ENCODE data around the gene CCBE1. TPM values are rescaled to one million over a fixed set of nuclear protein-coding genes. Genes with fewer than 3 reads are reported as not detected.

CCBE1 gene
- total RNA-seq, 4 donors from 2014 or later, result 2.2 to 7.7 (median 4.1) TPM

DNA sequence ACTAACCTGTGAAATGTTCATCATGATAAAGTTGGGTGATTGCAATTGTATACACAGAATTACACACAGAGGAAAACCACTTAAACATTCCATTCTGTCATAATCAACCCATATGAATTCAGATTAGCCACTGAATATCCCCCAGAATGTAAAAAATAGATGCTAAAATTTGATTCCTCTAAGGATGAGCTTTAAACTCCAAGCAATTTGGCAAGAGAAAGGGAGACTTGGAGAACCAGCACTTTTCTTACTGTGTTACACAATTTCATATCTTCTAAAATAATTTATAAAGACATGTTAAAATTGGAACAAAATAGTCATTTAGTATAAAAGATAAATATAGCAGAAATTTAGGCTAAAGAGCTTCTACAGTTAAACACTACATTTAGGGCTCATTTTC lies 191.9 kb downstream of the CCBE1 start:
- Histone ChIP-seq H3K36me3 (no peaks in the 10 kb centered on the region), H3K4me3 (no peak overlapping the region), H3K4me1 (peaks cover 0 to 33% (median 15%) of the 10 kb centered on the region in 3 donors), H3K9me3 (no peaks in the 10 kb centered on the region), H3K27me3 (no peaks in the 10 kb centered on the region), H3K27ac (no peak overlapping the region)
- no peak for TF ChIP-seq EP300 (IDR thresholded peaks at IDR 0.05)
- TF ChIP-seq, protein P1, sequence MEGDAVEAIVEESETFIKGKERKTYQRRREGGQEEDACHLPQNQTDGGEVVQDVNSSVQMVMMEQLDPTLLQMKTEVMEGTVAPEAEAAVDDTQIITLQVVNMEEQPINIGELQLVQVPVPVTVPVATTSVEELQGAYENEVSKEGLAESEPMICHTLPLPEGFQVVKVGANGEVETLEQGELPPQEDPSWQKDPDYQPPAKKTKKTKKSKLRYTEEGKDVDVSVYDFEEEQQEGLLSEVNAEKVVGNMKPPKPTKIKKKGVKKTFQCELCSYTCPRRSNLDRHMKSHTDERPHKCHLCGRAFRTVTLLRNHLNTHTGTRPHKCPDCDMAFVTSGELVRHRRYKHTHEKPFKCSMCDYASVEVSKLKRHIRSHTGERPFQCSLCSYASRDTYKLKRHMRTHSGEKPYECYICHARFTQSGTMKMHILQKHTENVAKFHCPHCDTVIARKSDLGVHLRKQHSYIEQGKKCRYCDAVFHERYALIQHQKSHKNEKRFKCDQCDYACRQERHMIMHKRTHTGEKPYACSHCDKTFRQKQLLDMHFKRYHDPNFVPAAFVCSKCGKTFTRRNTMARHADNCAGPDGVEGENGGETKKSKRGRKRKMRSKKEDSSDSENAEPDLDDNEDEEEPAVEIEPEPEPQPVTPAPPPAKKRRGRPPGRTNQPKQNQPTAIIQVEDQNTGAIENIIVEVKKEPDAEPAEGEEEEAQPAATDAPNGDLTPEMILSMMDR (IDR thresholded peaks at IDR 0.05), result no peak
- TF ChIP-seq POLR2AphosphoS5 (IDR thresholded peaks at IDR 0.05), result no peak
- TF ChIP-seq POLR2A (IDR thresholded peaks at IDR 0.05), result no peak
- no peak for ATAC-seq

DNA sequence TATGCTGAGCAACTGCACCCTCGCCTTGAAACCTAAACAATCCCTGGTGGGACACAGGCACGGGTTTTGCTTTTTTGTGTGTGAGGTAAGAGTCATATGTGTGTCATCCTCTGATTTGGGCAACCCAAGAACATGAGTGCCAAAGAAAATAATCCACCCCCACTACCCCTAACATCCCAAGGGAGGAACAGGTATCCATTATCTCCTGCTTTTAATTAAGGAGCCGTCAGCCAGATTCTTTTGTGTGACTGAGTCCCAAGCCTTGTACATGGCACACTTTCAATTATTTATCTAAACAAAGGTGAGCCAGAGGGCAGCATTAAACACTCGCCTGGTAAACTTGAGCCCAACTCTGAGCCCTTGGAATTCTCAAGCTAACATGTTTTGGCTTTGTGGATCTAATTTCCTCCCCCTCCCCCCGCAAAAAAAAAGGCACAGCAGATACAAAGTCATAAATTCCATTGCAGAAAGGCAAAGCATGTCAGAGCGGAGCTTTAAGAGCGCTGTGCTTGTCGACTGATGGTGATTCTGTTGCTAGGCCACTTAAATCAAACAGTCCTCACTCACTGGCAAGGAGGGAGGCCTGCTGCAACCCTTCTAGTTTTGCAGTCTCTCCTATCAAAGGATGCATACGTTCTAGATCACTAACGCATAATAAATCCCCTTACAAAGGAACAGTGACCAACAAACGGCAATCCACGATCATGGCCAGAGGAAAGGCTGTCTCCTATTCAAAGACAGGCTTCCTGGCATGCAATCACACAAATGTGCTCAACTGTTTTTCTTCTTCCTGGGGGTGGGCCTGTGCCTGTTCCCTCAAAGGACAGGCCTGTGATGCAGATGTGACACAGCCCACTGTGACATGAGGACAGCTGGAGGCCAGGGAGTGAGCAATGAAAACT lies 194.7 kb downstream of the CCBE1 start:
- H3K27ac ChIP-seq, result peak overlapping the region in 3 of 4 donors; percentile 21 to 60 (median 48)
- 7 to 8% methylated on average over 3 to 11 of the region's 12 CpGs for WGBS, 2 donors (ENCODE audit: low coverage in 1 of 2)
- ATAC-seq, result peak; percentile 71
- H3K27me3 ChIP-seq, result no peaks in the 10 kb centered on the region
- H3K36me3 ChIP-seq, result no peaks in the 10 kb centered on the region
- H3K4me1 ChIP-seq, result peaks cover 0 to 17% (median 11%) of the 10 kb centered on the region in 3 donors
- no peak for TF ChIP-seq POLR2A (IDR thresholded peaks at IDR 0.05)
- no peak for TF ChIP-seq EP300 (IDR thresholded peaks at IDR 0.05)
- TF ChIP-seq, protein P1 (IDR thresholded peaks at IDR 0.05), result no peak
- no peak for TF ChIP-seq POLR2AphosphoS5 (IDR thresholded peaks at IDR 0.05)
- no peaks in the 10 kb centered on the region for H3K9me3 ChIP-seq
- no peak overlapping the region for H3K4me3 ChIP-seq

DNA sequence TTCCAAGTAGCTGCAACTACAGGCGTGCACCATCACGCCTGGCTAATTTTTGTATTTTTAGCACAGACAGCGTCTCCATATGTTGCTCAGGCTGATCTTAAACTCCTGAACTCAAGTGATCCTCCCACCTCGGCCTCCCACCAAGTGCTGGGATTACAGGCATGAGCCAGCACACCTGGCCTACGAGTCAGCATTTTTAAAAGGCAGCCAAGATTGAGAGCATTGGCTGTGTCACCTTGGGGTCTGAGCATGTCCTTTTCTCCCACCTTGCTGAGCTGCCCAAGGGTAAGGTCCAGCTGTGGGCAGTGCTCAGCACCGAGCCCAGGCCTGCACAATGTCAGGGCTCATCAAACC lies 195.3 kb downstream of the CCBE1 start:
- no peaks in the 10 kb centered on the region for H3K36me3 ChIP-seq
- peaks cover 0 to 17% (median 11%) of the 10 kb centered on the region in 3 donors for H3K4me1 ChIP-seq
- 41 to 60% methylated on average over 3 to 5 of the region's 6 CpGs for WGBS, 2 donors (ENCODE audit: low coverage in 1 of 2)
- no peak for ATAC-seq
- H3K4me3 ChIP-seq, result no peak overlapping the region
- no peaks in the 10 kb centered on the region for H3K9me3 ChIP-seq
- no peaks in the 10 kb centered on the region for H3K27me3 ChIP-seq
- H3K27ac ChIP-seq, result peak overlapping the region in 2 of 4 donors; percentile 48 to 60
- TF ChIP-seq POLR2A (IDR thresholded peaks at IDR 0.05) (no peak), POLR2AphosphoS5 (IDR thresholded peaks at IDR 0.05) (no peak), EP300 (IDR thresholded peaks at IDR 0.05) (no peak)
- TF ChIP-seq, protein P1 (IDR thresholded peaks at IDR 0.05), result no peak

DNA sequence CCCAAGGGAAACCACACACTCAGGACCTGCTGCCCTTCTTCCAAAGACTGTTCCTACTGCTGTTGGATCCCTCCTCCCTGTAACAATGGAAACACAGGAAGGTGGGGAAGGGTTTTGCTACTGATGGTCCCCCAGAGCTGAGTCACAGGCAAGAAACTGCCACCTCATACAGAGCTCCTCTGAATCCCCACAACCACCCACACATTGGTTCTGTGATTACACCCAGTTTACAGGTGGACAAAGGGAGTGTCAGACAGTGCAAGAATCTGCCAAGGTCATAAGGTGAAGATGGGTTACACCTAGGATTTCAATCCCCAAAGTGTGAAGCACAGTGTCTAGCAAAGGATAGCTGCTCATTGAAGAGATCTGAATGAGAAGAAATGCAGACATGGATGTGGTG lies 196.5 kb downstream of the CCBE1 start:
- ATAC-seq, result no peak
- Histone ChIP-seq H3K4me1 (peaks cover 0 to 17% (median 11%) of the 10 kb centered on the region in 3 donors), H3K4me3 (no peak overlapping the region)

More for the DNA sequence above, 196.5 kb downstream of the CCBE1 start:
- Histone ChIP-seq H3K27ac (no peak overlapping the region), H3K9me3 (no peaks in the 10 kb centered on the region), H3K27me3 (no peaks in the 10 kb centered on the region), H3K36me3 (no peaks in the 10 kb centered on the region)
- TF ChIP-seq EP300 (IDR thresholded peaks at IDR 0.05) (no peak), POLR2A (IDR thresholded peaks at IDR 0.05) (no peak), POLR2AphosphoS5 (IDR thresholded peaks at IDR 0.05) (no peak)
- TF ChIP-seq, protein P1 (IDR thresholded peaks at IDR 0.05), result no peak
